Measurements from ENCODE around the gene HARS1. TPM values are rescaled to one million over a fixed set of nuclear protein-coding genes. Genes with fewer than 3 reads are reported as not detected.
"Not testable (repeated sequence)": the region's sequence is repeated elsewhere in the genome, so short reads cannot be mapped to it uniquely, and the experiment has no call there.

Gene HARS1
- total RNA-seq, 2 donors from 2014 or later: 82.2 to 103 TPM

DNA sequence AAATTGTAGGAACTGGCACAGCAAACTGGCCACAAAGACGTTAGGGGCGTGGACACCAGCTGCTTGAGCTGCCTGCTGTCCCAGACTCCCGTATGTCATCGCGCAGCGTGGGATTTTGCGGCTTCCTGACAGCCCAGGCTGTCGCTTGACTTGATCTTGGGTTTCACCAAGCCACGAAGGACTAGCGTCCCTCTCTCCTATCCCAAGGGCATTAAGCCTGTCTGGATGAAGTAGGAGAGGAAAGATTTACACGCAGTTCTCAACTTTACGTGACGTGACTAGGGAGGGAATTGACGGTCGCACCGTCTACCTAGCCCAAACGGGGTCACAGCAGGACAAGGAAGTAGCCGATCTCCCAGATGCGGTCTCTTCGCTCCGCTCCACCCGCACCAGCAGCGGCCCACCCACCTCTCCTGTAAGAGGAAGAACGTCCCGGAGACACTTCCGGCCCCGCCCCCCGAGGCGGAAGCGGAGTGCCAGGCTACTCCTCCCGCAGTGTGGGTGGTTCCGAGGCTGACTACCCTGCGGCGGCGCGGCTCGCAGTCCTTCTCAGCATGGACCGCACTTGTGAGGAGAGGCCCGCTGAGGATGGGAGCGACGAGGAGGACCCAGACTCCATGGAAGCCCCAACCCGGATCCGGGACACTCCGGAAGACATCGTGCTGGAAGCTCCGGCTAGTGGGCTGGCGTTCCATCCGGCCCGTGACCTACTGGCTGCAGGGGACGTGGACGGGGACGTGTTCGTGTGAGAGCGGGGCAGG is 26.6 kb downstream of the HARS1 start, which contains the start of gene WDR55:
WDR55 (plus strand) TSS at position 546 of the 761 bp plus-strand sequence; CDS start at position 555, 9 bp downstream.
- Mint-ChIP-seq H3K36me3 (ENCODE audit: low read depth) (peaks cover 90% of the 10 kb centered on the region), H3K27me3 (no peaks in the 10 kb centered on the region), H3K9me3 (no peaks in the 10 kb centered on the region), H3K27ac (peak within 1 kb of the TSS; percentile 98), H3K4me1 (peaks cover 25% of the 10 kb centered on the region), H3K4me3 (peak within 1 kb of the TSS; percentile 100)
- peak; percentile 97 for ATAC-seq (replicated peaks)

DNA sequence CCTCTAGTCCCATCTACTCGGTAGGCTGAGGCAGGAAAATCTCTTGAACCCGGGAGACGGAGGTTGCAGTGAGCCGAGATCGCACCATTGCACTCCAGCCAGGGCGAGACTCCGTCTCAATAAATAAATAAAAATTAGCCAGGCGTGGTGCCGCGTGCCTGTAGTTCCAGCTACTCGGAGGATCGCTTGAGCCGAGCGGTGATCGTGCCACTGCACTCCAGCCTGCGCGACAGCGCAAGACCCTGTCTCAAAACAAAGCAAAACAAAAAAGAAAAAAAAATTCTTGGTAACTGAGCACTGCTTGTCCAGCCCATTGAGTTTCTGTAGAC is 27.2 kb downstream of the HARS1 start:
- ATAC-seq (replicated peaks): no peak
- Mint-ChIP-seq H3K9me3 (no peaks in the 10 kb centered on the region), H3K4me3 (peak overlapping the region; percentile 100), H3K36me3 (ENCODE audit: low read depth) (peaks cover 90% of the 10 kb centered on the region), H3K27ac (peak overlapping the region; percentile 98), H3K27me3 (no peaks in the 10 kb centered on the region), H3K4me1 (peaks cover 25% of the 10 kb centered on the region)

DNA sequence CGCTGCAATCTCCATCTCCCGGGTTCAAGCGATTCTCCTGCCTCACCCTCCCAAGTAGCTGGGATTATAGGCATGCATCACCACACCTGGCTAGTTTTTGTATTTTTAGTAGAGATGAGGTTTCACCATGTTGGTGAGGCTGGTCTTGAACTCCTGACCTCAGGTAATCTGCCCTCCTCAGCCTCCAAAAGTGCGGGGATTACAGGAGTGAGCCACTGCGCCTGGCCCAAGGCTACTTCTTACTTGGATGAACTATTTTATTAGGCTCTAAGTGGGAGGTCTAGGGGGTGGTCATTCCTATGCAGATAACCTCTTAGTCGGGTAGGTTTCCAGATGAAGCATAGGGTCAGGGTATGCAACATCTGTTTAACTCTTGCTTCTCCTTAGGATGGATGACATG is 30.8 kb downstream of the HARS1 start:
- not testable (repeated sequence) for H3K27ac Mint-ChIP-seq; H3K9me3 Mint-ChIP-seq; ATAC-seq (replicated peaks); H3K4me1 Mint-ChIP-seq; H3K4me3 Mint-ChIP-seq; H3K27me3 Mint-ChIP-seq
- H3K36me3 Mint-ChIP-seq (ENCODE audit: low read depth): peaks cover 94% of the 10 kb centered on the region

DNA sequence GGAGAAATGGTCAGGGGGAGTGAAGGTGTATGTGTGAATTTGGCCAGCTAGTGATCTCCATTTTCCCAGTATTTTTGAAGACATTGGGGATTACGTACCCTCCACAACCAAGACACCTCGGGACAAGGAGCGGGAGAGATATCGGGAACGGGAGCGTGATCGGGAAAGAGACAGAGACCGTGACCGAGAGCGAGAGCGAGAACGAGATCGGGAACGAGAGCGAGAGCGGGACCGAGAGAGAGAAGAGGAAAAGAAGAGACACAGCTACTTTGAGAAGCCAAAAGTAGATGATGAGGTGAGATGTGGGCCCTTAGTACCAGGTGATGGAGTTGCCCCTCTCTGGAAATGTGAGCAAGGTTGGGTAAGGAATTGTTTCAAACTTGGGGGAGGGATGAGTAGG is 32.3 kb downstream of the HARS1 start:
- no peak overlapping the region for H3K4me3 Mint-ChIP-seq
- ATAC-seq (replicated peaks): no peak
- peaks cover 97% of the 10 kb centered on the region for H3K36me3 Mint-ChIP-seq (ENCODE audit: low read depth)
- H3K27ac Mint-ChIP-seq: peak overlapping the region; percentile 45
- no peaks in the 10 kb centered on the region for H3K4me1 Mint-ChIP-seq
- H3K27me3 Mint-ChIP-seq: no peaks in the 10 kb centered on the region
- H3K9me3 Mint-ChIP-seq: no peaks in the 10 kb centered on the region

DNA sequence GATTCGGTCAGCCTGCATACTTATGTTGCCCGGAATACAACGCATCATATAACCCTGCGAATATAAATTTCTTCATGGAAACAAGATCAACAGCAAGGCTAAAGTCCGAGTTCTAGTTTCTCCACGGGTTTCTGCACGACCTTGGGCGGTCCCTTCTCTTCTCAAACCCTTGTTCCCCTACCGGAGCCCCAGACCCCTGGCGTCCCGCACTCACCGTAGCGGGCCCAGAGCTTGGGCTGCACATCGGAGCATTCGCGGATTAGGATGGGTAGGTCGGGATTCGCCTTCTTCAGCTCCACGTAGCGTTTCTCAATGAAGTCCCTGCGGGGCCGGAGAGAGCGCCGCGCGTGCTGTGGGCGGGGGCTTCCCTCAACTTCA is 44.1 kb downstream of the HARS1 start:
- Mint-ChIP-seq H3K36me3 (ENCODE audit: low read depth) (peaks cover 97% of the 10 kb centered on the region), H3K27me3 (no peaks in the 10 kb centered on the region), H3K4me3 (peak overlapping the region; percentile 88), H3K9me3 (no peaks in the 10 kb centered on the region), H3K27ac (peak overlapping the region; percentile 92), H3K4me1 (peaks cover 10% of the 10 kb centered on the region)
- no peak for ATAC-seq (replicated peaks)

DNA sequence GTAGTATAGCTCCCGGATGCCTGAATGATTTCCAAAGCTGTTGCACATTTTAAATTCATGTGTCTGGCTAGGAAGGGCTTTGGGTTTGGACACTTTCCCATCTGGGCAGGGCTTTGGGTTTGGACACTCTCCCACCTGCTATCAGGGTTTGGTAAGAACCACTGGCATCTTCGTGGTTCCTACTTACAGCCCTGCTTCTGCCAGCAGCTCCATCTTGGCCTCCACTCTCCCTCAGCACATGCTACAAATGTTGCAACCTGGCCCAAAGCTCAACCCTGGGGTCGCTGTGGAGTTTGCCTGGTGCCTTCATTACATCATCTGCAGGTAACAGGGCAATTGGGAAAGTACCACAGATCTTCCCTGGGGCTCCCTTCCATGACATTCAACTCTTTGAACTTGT is 48.5 kb downstream of the HARS1 start:
- H3K36me3 Mint-ChIP-seq (ENCODE audit: low read depth): peaks cover 73% of the 10 kb centered on the region
- H3K4me1 Mint-ChIP-seq: peaks cover 24% of the 10 kb centered on the region
- H3K27me3 Mint-ChIP-seq: no peaks in the 10 kb centered on the region
- no peak for ATAC-seq (replicated peaks)
- no peak overlapping the region for H3K4me3 Mint-ChIP-seq
- no peaks in the 10 kb centered on the region for H3K9me3 Mint-ChIP-seq
- peak overlapping the region; percentile 36 for H3K27ac Mint-ChIP-seq

DNA sequence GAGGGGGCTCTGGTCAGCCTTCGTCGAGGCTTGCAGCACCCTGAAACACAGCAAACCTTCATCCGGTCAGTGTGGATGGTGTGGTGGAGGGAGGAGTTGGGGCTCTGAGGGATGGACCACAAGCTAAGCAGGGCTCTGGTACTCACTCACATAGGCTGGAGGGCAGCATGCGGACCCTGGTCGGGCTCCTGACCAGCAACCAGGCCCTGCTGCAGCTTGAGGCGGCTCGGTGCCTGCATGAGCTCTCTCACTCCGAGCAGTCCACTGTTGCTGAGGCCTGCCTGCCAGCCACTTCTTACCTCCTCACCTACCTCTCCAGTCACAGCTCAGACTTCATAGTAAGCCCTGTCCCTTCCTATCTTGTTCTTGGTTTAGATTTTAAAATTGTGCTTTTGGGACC is 49.5 kb downstream of the HARS1 start:
- Mint-ChIP-seq H3K4me1 (peaks cover 24% of the 10 kb centered on the region), H3K36me3 (ENCODE audit: low read depth) (peaks cover 66% of the 10 kb centered on the region), H3K27ac (peak overlapping the region; percentile 36), H3K9me3 (no peaks in the 10 kb centered on the region), H3K4me3 (peak overlapping the region; percentile 16), H3K27me3 (no peaks in the 10 kb centered on the region)
- no peak for ATAC-seq (replicated peaks)

DNA sequence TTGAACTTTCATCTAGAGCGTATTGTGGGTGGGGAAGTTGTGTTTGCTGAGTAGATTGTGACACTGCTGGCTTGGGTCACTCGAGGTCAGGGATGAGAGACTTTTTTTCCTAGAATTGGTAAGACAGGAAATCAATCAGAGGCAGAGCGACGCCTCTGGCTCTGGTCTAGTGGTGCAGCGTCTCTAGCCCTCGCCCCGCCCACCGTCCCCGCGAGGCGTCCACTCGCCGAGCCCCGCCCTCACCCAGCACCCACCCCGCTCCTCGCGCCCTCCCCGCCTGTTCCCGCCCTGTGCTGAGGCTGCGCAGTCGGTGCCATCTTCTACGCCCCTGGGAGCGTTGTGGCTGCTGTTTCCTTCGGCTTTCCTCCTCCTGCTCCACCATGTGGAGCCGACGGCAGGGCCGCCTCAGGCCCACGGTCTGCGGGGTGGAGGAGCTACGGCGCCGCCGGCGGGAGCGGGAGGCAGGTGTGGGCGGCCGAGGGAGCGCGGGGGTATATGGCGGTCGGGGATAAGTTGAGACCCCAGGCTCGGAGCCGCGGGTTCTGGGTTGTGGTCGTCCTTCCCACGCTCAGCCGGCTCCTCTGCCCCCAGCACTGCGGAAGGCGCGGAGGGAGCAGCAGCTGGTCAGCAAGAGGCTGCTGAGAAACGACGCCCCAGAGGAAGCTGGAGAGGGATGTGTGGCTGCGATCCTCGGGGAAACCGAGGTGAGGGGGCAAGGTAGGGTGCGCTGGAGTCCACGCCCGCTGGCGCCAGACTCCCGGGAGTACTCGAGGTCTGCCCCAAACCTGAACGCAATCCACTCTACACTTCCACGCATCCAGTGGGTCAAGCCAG is 51.8 kb downstream of the HARS1 start, which contains the start of gene TMCO6:
TMCO6 (plus strand) TSS at position 304 of the 834 bp plus-strand sequence; CDS start at position 381, 77 bp downstream.
- Mint-ChIP-seq H3K36me3 (ENCODE audit: low read depth) (peaks cover 42% of the 10 kb centered on the region), H3K27ac (peak within 1 kb of the TSS; percentile 96), H3K9me3 (no peaks in the 10 kb centered on the region), H3K4me1 (peaks cover 24% of the 10 kb centered on the region), H3K4me3 (peak within 1 kb of the TSS; percentile 92), H3K27me3 (no peaks in the 10 kb centered on the region)
- peak; percentile 94 for ATAC-seq (replicated peaks)

DNA sequence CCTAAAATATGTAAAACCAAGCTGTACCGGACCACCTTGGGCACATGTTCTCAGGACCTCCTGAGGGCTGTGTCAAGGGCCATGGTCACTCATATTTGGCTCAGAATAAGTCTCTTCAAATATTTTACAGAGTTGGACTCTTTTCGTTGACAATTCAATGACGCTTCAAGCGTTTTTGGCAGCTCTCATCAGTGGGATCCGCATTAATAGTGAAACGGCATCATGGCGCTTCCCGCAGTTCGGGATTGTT is 52.3 kb downstream of the HARS1 start:
- not testable (repeated sequence) for H3K9me3 Mint-ChIP-seq; H3K27me3 Mint-ChIP-seq; ATAC-seq (replicated peaks)
- peak overlapping the region; percentile 96 for H3K27ac Mint-ChIP-seq
- H3K4me1 Mint-ChIP-seq: peaks cover 24% of the 10 kb centered on the region
- peak overlapping the region; percentile 92 for H3K4me3 Mint-ChIP-seq
- peaks cover 37% of the 10 kb centered on the region for H3K36me3 Mint-ChIP-seq (ENCODE audit: low read depth)

DNA sequence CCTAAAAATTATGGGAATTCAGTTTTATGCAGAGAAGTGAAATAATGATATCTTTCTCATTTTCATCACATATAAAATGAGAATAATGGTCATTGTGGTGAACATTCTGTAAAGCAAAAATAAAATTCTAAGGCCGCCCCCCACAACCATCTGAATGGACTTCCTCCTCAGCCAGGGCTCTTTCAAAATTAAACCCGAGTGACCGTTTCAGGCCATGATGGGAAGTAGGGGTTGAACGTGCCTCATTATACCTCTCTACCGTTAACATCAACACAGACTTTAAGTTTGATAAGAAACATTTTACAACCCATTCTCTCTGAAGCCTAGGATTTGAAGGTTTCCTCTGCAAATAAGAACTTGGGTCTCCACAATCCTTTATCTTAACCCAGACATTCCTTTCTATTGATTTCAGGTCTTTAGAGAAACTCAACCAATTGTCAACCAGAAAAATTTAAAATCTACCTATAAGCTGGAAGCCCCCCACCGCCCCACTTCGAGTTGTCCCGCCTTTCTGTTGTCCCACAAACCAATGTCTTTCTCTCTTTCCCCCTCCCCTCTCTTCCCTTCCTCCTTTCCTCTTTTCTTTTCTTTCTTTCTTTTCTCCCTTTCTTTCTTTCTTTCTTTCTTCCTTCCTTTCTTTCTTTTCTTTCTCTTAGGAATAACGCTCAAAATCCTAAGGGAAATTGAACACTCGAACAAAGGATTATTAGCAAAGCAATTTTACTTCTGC is 53.6 kb downstream of the HARS1 start:
- Mint-ChIP-seq H3K27ac (peak overlapping the region; percentile 96), H3K27me3 (no peaks in the 10 kb centered on the region), H3K4me3 (peak overlapping the region; percentile 92), H3K9me3 (no peaks in the 10 kb centered on the region), H3K4me1 (peaks cover 32% of the 10 kb centered on the region), H3K36me3 (ENCODE audit: low read depth) (peaks cover 24% of the 10 kb centered on the region)
- ATAC-seq (replicated peaks): no peak

DNA sequence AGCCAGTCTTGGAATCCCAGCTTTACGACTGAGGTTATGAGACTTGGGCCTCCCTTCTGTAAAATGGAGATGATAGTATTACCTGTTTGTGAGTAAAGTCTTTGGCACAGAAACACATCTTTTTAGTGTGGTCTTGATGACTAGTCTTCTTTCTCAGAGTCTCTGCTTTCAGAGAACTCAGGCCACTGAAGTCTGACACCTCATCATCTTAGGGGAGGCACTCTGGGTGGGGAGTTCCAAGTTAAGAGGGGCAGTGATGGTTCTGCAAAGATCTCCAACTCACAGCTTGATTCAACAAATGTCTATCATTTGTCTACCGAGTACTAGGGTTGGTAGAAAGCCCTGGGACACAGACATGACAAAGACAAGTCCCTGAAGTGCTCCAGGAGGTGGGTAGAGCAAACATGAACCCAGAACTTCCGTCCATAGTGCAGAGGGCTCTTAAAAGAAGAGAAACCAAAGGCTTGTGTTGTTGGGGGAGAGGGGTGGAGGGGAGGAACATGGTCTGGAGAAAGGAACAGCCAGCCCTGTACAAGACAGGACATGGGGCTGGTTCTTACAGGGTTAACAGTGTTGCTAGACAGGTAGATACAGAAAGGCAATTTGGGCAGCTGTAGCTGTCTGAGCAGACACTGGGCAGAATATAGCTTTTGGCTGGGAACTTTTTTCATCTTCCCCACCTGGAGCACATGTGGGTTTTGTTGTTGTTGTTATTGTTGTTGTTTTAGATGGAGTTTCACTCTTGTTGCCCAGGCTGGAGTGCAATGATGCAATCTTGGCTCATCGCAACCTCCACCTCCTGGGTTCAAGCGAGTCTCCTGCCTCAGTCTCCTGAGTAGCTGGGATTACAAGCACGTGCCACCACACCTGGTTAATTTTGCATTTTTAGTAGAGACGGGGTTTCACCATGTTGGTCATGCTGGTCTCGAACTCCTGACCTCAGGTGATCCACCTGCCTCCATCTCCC is 55.6 kb downstream of the HARS1 start:
- H3K4me3 Mint-ChIP-seq: no peak overlapping the region
- H3K27me3 Mint-ChIP-seq: no peaks in the 10 kb centered on the region
- H3K27ac Mint-ChIP-seq: no peak overlapping the region
- no peaks in the 10 kb centered on the region for H3K9me3 Mint-ChIP-seq
- no peak for ATAC-seq (replicated peaks)
- peaks cover 17% of the 10 kb centered on the region for H3K4me1 Mint-ChIP-seq
- H3K36me3 Mint-ChIP-seq (ENCODE audit: low read depth): peaks cover 7% of the 10 kb centered on the region

DNA sequence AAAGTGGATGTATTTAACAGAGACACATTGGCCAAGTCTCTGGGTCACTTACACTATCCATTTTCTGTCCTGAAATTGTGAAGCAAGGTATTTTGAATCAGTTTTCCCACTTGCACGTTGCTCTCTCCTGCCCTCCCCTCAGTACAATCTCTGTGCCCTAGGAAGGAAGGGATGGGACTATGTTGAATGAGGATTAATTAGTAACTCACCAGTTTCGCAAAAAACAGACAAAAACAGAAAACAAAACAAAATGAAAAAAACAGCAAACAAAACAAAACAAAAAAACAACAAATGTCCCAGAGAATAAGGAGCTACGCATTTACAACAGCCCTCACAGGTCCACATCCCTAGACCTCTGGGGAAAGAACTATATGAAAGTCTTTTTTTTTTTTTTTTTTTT is 57.1 kb downstream of the HARS1 start:
- Mint-ChIP-seq H3K9me3 (no peaks in the 10 kb centered on the region), H3K4me3 (peak overlapping the region; percentile 86), H3K27ac (no peak overlapping the region), H3K27me3 (no peaks in the 10 kb centered on the region), H3K36me3 (ENCODE audit: low read depth) (no peaks in the 10 kb centered on the region), H3K4me1 (peaks cover 17% of the 10 kb centered on the region)
- ATAC-seq (replicated peaks): no peak

DNA sequence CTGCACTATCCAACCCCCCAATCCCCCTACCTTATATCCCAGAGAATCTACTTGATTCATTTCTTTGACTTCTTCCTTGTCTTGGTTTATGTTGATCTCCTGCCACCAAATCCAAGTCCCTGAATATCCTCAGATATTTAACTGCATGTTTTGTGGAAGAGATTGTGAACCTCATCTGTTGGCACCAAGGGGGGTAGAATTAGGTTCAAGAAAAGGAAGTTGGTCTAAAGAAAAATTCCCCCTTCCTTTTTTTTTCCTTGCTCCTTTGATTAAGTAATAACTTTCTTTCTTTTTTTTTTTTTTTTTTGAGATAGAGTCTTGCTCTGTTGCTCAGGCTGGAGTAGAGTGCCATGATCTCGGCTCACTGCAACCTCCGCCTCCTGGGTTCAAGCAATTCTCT is 57.7 kb downstream of the HARS1 start:
- H3K4me1 Mint-ChIP-seq: peaks cover 17% of the 10 kb centered on the region
- peak overlapping the region; percentile 67 for H3K27ac Mint-ChIP-seq
- ATAC-seq (replicated peaks): no peak
- peak overlapping the region; percentile 86 for H3K4me3 Mint-ChIP-seq
- H3K36me3 Mint-ChIP-seq (ENCODE audit: low read depth): no peaks in the 10 kb centered on the region
- no peaks in the 10 kb centered on the region for H3K9me3 Mint-ChIP-seq
- no peaks in the 10 kb centered on the region for H3K27me3 Mint-ChIP-seq

DNA sequence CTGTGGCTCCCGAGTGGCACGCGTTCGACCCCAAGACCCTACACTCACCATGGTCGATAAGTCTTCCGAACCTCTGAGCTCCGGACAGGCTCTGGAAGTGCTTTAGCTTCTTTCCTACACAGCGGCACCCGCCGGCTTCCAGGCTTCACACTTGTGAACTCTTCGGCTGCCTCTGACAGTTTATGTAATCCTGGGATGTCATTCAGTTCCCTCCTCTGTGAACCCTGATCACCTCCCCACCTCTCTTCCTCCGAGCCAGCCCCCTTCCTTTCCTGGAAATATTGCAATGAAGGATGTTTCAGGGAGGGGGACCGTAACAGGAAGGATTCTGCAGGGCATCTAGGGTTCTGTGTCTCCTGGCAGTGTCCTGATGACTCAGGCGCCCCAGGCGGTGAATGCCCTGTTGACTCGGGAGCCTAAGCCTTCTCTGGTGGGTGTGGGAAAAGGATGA is 58.1 kb downstream of the HARS1 start, which contains the start of gene CD14:
CD14 (minus strand) TSS at position 155 of the 451 bp plus-strand sequence; CDS start at position 51, 104 bp downstream.
- H3K27me3 Mint-ChIP-seq: no peaks in the 10 kb centered on the region
- H3K4me3 Mint-ChIP-seq: peak within 1 kb of the TSS; percentile 86
- H3K9me3 Mint-ChIP-seq: peaks cover 2% of the 10 kb centered on the region
- H3K36me3 Mint-ChIP-seq (ENCODE audit: low read depth): no peaks in the 10 kb centered on the region
- peak; percentile 45 for ATAC-seq (replicated peaks)
- H3K4me1 Mint-ChIP-seq: peaks cover 13% of the 10 kb centered on the region
- peak within 1 kb of the TSS; percentile 67 for H3K27ac Mint-ChIP-seq
